ENCODE data around the gene DEFB112.

DNA sequence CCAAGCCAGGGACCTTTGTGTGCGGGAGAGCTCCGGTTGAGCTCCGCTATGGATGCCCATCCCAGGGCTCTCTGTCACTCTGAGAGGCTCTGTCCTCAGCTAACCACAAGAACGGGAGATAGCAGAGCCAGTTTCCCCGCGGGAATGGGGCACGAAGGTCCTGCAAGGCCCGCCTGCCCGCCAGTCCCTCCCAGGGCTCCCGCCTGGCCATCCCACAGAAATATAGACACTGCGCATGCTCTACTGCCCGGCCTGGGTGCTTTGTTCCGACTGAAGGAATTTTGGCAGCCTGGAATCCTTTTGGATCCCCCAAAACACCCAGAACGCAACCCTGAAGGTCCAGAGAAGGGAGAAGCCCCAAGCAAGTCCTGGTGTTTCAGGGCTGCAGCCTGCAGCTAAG, 19.4 kb downstream of the DEFB112 start:
- TF ChIP-seq, protein P1, sequence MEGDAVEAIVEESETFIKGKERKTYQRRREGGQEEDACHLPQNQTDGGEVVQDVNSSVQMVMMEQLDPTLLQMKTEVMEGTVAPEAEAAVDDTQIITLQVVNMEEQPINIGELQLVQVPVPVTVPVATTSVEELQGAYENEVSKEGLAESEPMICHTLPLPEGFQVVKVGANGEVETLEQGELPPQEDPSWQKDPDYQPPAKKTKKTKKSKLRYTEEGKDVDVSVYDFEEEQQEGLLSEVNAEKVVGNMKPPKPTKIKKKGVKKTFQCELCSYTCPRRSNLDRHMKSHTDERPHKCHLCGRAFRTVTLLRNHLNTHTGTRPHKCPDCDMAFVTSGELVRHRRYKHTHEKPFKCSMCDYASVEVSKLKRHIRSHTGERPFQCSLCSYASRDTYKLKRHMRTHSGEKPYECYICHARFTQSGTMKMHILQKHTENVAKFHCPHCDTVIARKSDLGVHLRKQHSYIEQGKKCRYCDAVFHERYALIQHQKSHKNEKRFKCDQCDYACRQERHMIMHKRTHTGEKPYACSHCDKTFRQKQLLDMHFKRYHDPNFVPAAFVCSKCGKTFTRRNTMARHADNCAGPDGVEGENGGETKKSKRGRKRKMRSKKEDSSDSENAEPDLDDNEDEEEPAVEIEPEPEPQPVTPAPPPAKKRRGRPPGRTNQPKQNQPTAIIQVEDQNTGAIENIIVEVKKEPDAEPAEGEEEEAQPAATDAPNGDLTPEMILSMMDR (IDR thresholded peaks at IDR 0.05): no peak
- no peak for TF ChIP-seq SIN3A (IDR thresholded peaks at IDR 0.05; ENCODE audit: borderline replicate concordance, insufficient read depth, low read depth, low read length)
- TF ChIP-seq, protein P2, sequence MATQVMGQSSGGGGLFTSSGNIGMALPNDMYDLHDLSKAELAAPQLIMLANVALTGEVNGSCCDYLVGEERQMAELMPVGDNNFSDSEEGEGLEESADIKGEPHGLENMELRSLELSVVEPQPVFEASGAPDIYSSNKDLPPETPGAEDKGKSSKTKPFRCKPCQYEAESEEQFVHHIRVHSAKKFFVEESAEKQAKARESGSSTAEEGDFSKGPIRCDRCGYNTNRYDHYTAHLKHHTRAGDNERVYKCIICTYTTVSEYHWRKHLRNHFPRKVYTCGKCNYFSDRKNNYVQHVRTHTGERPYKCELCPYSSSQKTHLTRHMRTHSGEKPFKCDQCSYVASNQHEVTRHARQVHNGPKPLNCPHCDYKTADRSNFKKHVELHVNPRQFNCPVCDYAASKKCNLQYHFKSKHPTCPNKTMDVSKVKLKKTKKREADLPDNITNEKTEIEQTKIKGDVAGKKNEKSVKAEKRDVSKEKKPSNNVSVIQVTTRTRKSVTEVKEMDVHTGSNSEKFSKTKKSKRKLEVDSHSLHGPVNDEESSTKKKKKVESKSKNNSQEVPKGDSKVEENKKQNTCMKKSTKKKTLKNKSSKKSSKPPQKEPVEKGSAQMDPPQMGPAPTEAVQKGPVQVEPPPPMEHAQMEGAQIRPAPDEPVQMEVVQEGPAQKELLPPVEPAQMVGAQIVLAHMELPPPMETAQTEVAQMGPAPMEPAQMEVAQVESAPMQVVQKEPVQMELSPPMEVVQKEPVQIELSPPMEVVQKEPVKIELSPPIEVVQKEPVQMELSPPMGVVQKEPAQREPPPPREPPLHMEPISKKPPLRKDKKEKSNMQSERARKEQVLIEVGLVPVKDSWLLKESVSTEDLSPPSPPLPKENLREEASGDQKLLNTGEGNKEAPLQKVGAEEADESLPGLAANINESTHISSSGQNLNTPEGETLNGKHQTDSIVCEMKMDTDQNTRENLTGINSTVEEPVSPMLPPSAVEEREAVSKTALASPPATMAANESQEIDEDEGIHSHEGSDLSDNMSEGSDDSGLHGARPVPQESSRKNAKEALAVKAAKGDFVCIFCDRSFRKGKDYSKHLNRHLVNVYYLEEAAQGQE (IDR thresholded peaks at IDR 0.05; ENCODE audit: insufficient read depth in 1 of 2, low read depth in 2 of 2, low read length in 1 of 2): no peak
- no peak for TF ChIP-seq TCF7L2 (IDR thresholded peaks at IDR 0.05; ENCODE audit: low read depth, low read length)
- TF ChIP-seq POLR2AphosphoS5 (IDR thresholded peaks at IDR 0.05; ENCODE audit: low read depth, low read length): no peak
